NCI-H1694 (cell line): Measurements from ENCODE around the gene GSDMA.
"Not testable (repeated sequence)": the region's sequence is repeated elsewhere in the genome, so short reads cannot be mapped to it uniquely, and the experiment has no call there.

ENCODE experiments used
- DNase-seq: peaks from one replicate; lab custom pipeline; 2025; lab: John Stamatoyannopoulos, UW

Gene GSDMA

DNA sequence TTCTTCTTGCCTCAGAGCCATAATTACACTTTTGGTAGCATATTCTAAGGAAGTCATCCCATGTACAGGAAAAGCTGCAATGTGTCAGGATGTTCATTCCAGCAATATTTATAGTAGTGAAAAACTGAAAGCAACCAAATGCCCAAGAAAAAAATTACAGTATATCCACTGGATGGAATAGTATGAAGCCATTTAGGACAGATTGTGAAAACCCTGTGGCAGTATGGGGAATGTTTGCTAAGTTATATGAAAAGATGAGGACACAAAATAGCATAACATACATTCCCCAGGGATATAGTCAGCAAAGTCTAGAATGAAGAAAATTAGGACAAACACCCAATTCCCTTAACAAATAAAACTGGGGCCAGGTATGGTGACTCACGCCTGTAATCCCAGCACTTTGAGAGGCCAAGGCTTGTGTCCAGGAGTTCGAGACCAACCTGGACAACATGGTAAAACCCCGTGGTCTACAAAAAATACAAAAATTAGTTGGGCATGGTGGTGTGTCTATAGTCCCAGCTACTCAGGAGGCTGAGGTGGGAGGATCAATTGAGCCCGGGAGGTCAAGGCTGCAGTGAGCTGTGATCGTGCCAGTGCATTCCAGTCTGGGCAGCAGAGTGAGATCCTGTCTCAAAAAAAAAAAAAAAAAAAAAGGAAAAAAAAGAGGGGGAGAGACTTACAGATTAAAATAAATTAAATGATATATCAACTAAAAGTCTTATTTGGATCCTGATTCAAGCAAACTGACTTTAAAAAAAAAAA, 33.0 kb upstream of the GSDMA start:
- no peak for DNase-seq

DNA sequence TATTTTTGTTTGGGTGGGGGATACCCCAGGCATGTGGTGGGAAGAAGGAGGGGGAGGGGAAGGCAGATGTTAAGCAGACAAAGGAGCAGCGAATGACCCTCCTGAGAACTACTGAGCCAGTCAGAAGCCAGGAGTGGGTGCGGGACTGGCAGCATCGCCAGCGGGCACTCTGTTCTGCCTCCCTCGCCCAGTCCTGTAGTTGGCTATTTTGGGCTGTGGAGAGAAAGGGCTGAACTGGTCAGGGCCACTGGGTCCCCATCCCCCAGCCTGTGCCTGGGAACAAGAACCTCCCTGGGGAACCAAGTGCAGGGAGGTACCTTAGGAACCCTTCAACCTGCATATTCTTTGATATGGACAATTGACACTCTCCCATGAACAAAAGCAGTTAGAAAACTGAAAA, 28.9 kb upstream of the GSDMA start:
- DNase-seq = no peak

DNA sequence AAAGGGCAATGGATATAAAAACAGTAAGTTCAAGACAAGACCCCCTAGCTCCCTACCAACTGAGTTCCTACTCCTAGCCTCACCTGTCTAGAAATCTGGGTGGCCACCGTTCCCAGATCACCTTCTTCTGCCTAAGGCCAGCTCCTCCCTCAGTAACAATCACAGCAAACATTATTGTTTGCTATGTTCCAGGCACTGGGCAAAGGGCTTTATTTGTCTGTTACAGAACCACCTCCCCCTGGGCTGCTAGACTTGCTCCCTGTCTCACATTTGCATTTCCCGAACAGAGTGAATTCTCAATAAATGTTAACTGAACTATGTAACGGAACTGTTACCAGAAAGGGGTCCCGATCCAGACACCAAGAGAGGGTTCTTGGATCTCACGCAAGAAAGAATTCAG, 28.5 kb upstream of the GSDMA start:
- no peak for DNase-seq

DNA sequence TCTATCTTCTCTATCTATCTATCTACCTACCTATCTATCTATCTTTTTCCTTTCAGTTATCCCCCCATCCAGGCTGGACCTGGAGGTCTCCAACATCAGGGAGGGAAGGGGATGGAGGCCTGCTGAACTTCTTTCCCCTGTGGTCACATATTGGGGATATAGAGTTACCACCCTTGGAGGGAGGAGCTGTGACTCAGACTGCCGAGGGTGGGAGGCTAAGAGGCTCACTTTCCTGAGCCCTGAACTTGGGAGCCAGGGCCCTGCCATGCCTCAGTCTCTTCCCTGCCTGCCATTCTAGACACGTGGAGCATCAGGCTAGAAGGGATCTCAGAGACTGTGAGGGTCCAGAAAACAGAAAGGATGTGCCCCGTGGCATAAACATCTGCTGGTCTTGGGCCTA, 26.9 kb upstream of the GSDMA start:
- no peak for DNase-seq

DNA sequence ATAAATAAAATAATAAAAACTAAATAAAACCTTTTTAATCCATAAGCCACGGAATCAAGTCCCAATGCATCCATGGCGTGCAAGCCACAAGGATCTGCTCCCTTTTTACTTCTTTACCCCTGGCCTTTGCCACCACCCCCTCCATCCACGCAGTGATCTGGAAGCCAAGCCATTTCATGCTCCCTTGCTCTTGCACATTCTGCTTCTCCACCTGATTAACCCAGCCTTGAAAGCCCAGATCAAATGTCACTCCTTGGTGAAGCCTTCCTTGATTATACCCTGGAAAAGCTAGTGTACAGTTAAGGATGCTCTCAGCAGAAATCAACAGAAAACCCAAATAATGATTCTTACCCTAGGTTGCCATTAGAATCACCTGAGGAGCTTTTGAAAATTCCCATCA, 25.4 kb upstream of the GSDMA start:
- DNase-seq = no peak

DNA sequence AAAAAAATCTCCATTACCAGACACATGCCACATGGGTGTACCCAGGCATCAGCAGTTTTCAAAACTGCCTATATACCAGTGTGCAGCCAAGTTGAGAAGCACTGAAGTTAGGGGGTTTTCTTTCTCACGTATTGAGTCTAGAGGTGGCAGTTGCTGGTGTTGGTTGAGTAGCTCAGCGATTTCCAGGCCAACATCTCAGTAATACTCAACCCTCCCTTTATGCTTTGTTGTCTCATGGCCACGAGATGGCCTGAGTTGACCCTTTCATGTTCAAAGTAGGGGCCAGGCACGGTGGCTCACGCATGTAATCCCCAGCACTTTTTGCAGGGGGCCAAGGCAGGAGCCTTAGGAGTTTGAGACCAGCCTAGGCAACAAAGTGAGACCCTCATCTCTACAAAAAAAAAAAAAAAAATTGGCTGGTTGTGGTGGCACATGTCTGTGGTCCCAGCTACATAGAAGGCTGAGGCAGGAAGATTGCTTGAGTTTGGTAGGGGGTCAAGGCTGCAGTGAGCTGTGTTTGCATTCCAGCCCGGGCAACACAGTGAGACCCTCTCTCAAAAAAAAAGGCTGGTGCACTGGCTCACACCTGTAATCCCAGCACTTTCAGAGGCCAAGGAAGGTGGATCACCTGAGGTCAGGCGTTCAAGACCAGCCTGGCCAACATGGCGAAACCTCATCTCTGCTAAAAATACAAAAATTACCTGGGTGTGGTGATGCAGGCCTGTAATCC, 24.5 kb upstream of the GSDMA start:
- DNase-seq = no peak

DNA sequence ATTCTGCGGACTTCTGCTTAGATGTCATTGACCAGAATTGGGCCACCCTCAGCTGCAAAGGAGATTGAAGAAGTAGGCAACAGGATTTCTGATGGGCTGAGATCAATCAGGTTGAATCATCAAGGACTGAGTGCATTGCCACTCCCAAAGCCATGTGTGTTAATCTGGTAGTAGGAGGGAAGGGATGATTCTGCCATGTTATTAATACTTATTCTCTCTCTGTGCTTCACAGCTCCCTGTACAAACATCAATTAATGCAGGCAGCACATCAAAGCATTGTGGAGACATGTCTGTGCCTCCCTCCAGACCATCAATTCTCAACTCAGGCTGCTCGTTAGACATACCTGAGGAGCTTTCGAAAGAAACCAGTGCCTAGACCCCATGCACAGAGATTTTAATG, 23.7 kb upstream of the GSDMA start:
- DNase-seq = no peak

DNA sequence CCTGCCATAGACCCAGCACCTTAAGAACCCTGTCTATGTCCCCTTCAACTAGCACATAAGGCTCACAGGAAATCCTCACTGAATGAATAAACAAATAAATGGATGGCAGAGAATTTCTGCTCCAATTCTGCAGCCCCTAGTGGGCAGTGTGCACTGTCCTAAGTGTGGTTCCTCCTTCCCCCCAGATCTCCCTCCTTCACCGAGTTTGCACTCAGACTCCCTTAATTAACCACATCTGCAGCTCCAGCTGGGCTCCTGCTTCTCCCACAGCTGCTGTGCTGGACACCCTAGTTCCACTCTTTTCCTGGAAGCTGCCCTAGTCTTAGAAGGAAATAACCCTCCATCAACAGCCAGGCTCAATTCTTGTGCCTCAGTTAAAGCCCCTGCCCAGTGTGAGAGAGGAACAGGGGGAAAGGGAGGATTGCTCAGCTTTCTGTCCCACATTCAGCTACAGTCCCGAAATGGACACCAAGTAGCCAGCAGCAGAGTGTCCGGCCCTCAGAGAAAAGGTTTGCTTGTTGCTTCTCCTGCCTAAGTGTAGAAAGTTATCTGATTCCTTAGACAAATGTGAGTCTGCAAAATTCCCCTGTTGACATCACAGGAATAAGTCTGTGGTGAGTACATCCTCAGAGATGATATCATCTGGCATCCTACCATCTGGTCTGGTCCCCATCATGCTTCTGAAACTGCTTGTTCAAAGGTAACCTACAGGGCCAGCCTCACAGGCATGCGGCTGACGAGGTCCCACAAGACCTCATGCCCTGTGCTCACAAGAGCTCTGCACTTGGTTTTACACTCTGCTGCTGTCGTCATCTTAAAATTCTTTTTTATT, 23.0 kb upstream of the GSDMA start:
- DNase-seq = no peak

DNA sequence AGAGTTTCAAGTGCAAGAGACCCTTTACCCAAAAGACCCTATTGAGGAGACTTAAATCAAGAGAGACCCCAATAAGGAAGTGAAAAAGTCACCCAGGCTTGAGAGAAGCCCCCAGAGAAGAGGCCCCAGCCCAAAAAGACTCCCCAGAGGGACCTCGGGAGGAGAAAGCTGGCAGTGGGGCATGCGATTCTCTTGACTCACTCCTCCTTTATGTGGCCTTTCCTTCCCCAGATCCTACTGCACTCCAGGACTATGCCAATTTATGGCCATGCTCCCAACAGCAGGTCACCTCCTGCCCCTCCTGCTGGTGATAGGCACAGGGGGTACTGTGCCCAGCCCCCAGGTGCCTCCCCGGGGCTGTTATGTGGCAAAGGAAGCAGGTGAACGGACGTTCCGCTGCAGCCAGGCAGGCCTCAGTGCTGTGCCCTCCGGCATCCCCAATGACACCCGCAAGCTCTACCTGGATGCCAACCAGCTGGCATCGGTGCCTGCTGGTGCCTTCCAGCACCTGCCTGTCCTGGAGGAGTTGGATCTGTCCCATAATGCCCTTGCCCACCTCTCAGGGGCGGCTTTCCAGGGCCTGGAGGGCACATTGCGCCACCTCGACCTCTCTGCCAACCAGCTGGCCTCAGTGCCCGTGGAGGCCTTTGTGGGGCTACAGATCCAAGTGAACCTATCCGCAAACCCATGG, 19.0 kb upstream of the GSDMA start:
- no peak for DNase-seq

DNA sequence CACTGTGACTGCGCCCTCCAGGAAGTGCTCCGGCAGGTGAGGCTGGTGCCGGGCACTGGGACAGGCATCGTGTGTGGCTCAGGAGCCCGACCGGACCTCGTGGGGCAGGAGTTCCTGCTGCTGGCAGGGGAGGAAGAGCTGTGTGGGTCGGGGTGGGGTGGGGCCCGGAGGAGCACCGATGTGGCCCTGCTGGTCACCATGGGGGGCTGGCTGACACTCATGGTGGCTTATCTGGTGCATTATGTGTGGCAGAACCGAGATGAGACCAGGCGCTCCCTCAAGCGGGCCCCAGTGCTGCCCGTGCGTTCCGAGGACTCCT, 18.5 kb upstream of the GSDMA start:
- no peak for DNase-seq

DNA sequence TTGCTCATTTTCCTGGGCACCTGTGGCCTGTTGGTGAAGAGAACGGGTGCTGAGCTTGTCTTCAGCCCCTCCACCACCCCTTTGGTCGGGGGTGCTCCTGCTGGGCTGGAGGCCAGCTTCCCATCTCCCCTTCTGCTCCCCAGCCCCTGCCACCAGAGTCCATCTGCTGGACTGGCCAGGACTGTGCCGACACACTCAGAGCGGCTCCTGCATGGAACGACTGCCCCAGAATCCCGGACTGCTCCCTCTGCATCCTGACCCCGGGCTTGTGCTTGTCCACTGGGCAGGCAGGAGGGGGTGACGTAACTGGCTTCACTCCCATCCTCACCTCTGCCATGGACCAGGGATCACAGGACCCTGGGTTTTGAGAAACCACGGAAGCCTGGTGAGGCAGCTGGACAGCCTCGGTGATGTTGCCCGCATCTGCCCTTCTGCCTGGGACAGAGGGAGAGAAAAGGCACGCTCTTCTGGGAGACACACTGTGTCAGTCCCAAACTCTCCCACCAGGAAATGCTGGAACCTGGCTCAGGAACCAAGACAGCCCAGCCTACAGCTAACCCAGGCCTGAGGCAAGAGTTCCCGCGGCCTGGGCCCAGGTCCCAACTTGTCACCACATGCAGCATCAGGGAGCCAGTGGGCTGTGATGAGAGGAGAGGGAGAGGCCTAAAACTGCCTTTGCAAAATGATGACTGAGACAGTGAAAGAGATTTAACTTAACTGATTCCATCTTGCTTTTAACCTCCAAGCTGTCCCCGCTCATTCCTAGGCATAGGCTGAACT, 16.1 kb upstream of the GSDMA start:
- DNase-seq = no peak

DNA sequence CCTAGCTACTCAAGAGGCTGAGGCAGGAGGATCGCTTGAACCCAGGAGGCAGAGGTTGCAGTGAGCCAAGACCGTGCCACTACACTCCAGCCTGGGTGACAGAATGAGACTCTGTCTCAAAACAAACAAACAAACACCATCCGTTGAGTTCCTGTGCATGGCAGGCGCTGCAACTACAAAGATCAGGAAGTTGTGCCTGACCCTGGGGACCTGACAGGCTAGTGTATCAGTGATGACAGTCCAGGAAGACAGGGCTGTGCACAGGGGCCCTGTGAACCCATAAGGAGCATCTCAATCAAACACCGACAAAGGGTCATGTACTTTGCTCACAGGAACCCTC, 14.3 kb upstream of the GSDMA start:
- DNase-seq = not testable (repeated sequence)

DNA sequence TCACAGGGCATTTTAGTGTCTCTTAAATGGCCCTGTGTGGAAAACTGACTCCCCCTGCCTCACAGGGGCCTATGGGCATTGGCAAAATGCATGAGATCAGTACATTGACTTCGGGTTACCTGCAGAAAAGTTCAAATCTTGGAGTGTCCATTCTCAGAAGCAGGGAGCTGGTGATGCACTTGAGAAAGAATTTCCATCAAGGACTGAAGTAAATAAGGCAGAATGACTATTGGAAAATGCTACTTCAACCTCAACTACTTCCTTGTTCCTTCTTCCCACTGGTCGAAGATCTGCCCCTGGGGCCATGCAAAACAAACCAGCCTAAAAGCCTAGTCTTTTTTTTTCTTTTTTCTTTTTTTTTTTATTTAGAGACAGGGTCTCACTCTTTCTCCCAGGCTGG, 13.8 kb upstream of the GSDMA start:
- DNase-seq = no peak

DNA sequence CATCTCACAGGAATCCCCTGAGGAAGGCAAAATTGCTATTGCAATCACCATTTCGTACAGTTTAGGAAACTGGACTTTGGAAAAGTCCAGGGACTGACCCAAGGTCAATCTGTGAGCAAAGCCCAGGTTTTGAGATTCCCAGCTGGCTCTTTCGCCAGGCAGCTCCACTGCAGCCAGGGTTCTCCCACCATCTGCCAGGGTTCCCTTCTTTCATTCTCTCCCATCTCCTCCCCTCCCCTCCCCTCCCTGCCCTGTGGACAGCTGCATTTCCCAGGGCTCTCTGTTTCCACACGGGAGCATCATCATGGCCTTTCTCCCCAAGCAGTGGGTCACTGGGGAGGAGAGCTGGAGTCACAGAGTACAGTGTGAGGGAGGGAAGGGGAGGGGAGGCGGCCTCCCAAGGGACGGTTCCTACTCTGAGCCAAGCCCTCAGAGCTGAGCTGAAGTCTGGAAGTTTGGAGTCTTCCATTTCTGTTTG, 11.9 kb upstream of the GSDMA start:
- DNase-seq = no peak

DNA sequence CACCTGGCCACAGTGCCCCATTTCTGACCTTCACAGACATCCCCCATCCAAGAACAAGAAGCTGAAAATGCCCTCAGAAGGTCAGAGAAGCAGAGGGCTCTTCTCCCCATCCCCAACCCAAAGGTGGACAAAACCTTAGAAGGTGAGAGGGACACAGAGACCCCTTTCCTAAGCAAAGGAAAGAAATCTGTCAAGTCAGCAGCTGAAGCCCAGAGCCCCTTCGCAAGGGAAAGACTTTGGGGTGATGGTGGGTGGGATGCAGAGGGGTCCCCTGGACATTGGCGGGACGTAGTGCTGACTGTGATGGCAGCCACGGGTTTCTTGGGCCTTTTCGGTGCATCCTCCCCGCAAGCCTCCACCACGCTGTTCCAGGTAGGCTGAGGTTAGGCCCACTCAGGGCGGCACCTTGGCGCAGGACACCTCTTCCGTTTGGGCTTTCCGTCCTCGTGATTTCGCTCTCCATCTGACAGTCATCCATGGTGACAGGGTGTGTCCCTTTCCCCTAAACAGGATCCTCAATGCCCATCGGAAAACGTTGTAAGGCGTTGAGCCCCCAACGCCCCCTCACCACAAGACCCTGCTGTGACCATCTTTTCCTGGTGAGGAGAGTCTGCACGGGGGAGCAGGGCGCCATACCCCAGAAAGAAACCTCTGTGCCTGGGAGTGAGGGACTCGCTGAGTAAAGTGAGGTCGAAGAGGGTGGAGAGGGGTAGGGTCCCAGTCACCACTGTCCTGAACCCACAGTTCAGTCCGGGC, 10.7 kb upstream of the GSDMA start:
- no peak for DNase-seq

DNA sequence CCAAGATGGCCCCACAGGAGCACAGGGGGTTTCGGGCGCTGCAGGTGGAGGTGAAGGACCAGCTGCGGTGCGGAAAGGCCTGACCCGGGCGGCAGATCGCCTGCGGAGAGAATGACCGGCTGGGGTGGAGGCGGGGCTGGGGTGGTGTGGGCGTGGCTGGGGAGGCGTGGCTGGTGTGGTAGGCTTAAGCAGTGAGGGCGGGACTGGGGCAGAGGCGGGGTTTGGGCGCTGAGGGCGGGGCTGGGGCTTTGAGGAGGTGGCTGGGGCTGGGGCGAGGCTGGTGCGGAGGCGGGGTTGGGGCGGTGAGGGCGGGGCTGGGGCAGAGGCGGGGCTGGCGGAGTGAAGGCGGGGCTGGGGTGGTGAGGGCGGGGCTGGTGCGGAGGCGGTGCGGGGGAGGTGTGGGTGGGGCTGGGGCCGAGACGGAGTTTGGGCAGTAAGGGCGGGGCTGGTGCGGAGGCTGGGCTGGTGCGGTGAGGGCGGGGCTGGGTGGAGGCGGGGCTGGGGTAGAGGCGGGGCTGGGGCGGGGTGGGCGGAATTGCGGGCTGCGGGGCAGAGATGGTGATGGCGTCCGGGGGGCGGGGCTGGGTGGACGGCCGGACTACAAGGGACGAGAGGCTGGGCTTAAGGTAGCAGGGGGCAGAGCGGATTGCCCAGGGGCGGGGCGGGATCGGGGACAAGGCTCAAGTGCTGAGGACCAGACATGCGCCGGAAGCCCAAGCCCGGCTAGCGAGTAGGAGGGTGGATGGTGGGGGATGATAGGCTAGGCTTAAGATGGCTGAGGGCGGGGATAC, 9.9 kb upstream of the GSDMA start:
- no peak for DNase-seq

DNA sequence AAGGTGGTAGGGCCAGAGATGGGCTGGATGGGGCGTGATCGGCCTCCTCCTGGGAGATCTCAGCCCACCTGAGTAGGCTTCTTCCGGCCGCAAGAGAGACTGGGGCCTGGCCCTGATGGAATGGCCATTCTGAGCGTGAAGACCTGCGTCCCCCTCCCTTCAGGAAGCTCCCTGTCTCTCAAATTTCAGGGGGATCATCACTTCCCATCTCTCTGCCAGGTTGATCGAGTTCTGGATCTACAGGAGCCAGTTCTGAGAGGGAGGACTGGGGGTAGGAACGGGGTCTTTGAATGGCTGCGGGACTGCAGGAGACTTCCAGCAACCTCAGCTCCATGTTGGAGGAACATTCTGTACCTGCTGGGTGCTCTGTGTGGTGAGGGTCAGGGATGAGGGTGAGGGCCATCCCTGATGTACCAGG, 9.3 kb upstream of the GSDMA start:
- DNase-seq = no peak

DNA sequence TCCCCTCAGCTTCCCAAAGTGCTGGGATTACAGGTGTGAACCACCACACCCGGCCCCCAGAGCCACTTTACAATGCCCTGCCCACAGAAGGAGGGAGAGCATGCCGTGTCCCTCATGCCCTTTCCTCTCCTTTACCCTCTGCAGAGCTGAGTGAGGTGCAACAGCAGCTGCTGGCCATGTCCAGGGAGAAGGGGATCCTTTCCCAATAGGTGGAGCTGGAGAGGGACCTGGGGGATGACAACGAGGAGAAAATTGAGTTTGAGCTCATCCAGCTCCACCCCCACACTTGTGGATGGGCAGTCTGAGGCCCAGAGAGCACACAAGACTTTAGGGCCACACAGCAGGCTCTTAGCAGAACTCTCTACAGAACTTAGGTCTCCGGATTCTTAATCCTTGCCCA, 7.9 kb upstream of the GSDMA start:
- DNase-seq = no peak

DNA sequence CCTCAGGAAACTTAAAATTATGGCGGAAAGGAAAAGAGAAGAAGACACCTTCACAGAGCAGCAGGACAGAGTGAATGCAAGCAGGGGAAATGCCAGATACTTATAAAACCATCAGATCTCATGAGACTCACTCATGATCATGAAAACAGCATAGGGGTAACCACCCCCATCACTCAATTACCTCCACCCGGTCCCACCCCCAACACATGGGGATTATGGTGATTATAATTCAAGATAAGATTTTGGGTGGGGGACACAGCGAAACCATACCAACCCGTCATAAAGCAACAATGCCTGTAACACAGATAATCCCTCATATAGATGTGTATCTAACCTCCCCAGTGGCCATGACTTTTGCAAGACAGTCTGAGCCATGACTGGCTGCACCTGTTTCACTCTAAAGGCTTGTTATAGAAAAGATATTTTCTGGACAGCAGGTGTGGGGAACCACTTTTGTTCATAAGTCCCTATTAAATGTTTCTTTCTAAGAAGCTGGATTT, 7.0 kb upstream of the GSDMA start:
- no peak for DNase-seq

DNA sequence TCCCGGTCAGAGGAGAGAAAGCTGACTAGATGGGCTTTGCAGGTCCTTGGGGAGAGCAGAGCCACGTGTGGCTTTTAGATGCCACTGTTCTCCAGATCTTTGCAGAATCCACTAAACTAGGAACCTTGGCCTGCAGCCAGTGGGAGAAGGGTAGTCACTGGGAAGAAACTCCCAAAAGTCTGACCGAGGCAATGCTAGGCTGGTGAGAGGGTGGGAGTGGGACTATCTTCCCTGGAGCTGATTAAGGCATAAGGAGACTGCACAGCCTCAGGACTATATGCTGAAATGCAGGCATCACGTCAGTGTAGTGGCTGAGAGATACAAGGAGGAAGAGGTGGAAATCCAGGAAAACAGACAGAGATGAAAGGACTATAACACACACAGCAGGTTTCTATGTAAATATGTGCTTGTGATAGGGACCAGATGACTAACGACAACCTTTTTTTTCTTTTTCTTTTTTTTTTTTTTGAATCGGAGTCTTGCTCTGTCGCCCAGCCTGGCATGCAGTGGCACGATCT, 2.2 kb upstream of the GSDMA start:
- DNase-seq = no peak
